ENCODE data around the gene THSD4. TPM values are rescaled to one million over a fixed set of nuclear protein-coding genes. Genes with fewer than 3 reads are reported as not detected.

The THSD4 gene
- total and polyA plus RNA-seq, 2 of the 4 experiments (the other 2 are of a cell fraction) = 25.5 to 31.1 TPM

DNA sequence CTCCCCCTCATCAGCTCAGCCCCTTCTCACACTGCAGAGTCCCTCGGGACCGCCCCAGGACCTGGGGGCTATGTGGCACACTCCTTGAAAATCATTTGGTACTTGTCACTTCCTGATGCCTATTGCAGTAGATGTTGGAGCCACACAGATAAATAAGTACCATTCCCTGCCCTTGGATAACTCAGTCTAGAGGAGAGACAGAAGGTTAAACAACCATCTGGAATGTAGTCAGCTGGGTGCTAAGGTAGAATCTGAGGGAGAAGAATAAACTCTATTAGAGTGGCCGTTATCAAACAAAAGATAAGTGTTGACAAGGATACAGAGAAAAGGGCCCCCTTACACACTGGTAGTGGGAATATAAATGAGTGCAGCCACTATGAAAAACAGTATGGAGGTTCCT is 582.8 kb downstream of the THSD4 start:
- no peak overlapping the region for H3K9ac ChIP-seq (ENCODE audit: low read depth, low read length)
- in situ Hi-C loops (cut with MboI; ENCODE audit: low sequenced_read_pairs) (no loop called here), intact Hi-C loops (cut with micrococcal nuclease) (no loop called here), dilution Hi-C loops (cut with HindIII; ENCODE audit: low sequenced_read_pairs, unreplicated experiment) (no loop called here)
- H3K27ac ChIP-seq (ENCODE audit: insufficient read depth, low read length) = no peak overlapping the region
- no peaks in the 10 kb centered on the region for H3K36me3 ChIP-seq (ENCODE audit: control insufficient read depth, insufficient read depth, low read length)
- no peak for DNase-seq
- H2AK5ac ChIP-seq (ENCODE audit: low read depth, low read length) = no peak overlapping the region
- no peak overlapping the region for H2AK9ac ChIP-seq (replicated peaks; ENCODE audit: low read depth, low read length, poor library complexity)
- no peak for ATAC-seq (ENCODE audit: low read depth)
- no peaks in the 10 kb centered on the region for H3K9me3 ChIP-seq (ENCODE audit: control insufficient read depth, insufficient read depth, low read length)
- no peak overlapping the region for H3K4me2 ChIP-seq (ENCODE audit: low read depth, low read length)
- 0 out of 4 replicates have a peak, but pooled peaks cover 0 to 2% of the 10 kb centered on the region in 2 experiments for H3K79me1 ChIP-seq (ENCODE audit: low read depth in 1 of 2, low read length in 2 of 2)
- BruUV-seq (replicated peaks) = no TSS peak
- no peak overlapping the region for H3K14ac ChIP-seq (replicated peaks; ENCODE audit: low read depth, low read length)
- no peak for TF ChIP-seq MXI1 (IDR thresholded peaks at IDR 0.05; ENCODE audit: borderline replicate concordance, low read depth, low read length)
- no peak for TF ChIP-seq FOS (IDR thresholded peaks at IDR 0.05; ENCODE audit: low read depth, low read length)
- TF ChIP-seq CEBPB (IDR thresholded peaks at IDR 0.05; ENCODE audit: low read depth, low read length) = no peak
- TF ChIP-seq RCOR1 (IDR thresholded peaks at IDR 0.05; ENCODE audit: insufficient replicate concordance, low read length) = no peak
- no peak overlapping the region for H2BK5ac ChIP-seq (ENCODE audit: low read depth, low read length, poor library complexity, severe bottlenecking)
- peaks cover 7% of the 10 kb centered on the region for H3K9me1 ChIP-seq (ENCODE audit: insufficient read depth, low read length)
- no peak overlapping the region for H3K4ac ChIP-seq (ENCODE audit: low read depth, low read length)
- H3K4me3 ChIP-seq (ENCODE audit: insufficient read depth, low read depth, low read length) = no peak overlapping the region
- no peak overlapping the region for H2BK20ac ChIP-seq (ENCODE audit: low read depth, low read length)
- H2AFZ ChIP-seq (replicated peaks; ENCODE audit: low read length, poor library complexity) = no peak overlapping the region
- peaks cover 2% of the 10 kb centered on the region for H3K4me1 ChIP-seq (ENCODE audit: control insufficient read depth, insufficient read depth, low read length)
- no peak overlapping the region for H2BK15ac ChIP-seq (ENCODE audit: low read depth, low read length)
- H3K18ac ChIP-seq (ENCODE audit: low read depth, low read length) = no peak overlapping the region
- H2BK120ac ChIP-seq (ENCODE audit: low read depth, low read length) = no peak overlapping the region
- no peak overlapping the region for H4K8ac ChIP-seq (ENCODE audit: low read depth in 2 of 2, low read length in 2 of 2)
- ChIA-PET CTCF (no interaction called here), POLR2A (ENCODE audit: unreplicated experiment) (no interaction called here)
- WGBS, 2 experiments (ENCODE audit: extremely low coverage in 2 of 2, insufficient read length in 1 of 2) = no CpG with 5 or more reads among the region's 3 CpGs
- no peak overlapping the region for H4K5ac ChIP-seq (ENCODE audit: low read depth, low read length)
- no peak overlapping the region for H4K91ac ChIP-seq (ENCODE audit: insufficient read depth, low read depth, low read length)
- 0 out of 2 replicates have a peak, but pooled peaks cover 2% of the 10 kb centered on the region for H4K20me1 ChIP-seq (ENCODE audit: insufficient read depth, low read length)
- H3K23ac ChIP-seq (ENCODE audit: low read depth, low read length) = no peak overlapping the region
- H3K56ac ChIP-seq (ENCODE audit: extremely low read depth, insufficient read depth, low read length) = no peak overlapping the region
- H3K27me3 ChIP-seq (ENCODE audit: control insufficient read depth, insufficient read depth, low read length) = no peaks in the 10 kb centered on the region

All from IMR-90 (cell line).